Coronary artery (tissue), 2 donors: ENCODE measurements around the gene HEG1.

ENCODE experiments used
- DNase-seq: peaks from one replicate; pipeline ENCODE4 v3.0.0-alpha.2; 2017; ENCODE audit warnings: low spot score
- H3K27ac ChIP-seq, 2 donors: fragments of 200-600 bp; sonication (generic); one replicate each; pipeline ENCODE4 v1.5.1; 2016 to 2019
- H3K4me3 ChIP-seq: fragments of 200-600 bp; sonication (generic); 2 replicates; pipeline ENCODE4 v1.5.1; 2016; ENCODE audit warnings: mild to moderate bottlenecking, moderate library complexity
- CTCF ChIP-seq: fragments of 200-600 bp; sonication (generic); IDR thresholded peaks from one replicate; pipeline ENCODE4 v1.5.1; 2019; ENCODE audit warnings: antibody characterized with exemption

Gene HEG1

GRCh38 chr3:125032100-125032643 is 23.6 kb downstream of the HEG1 start:
- DNase-seq: no peak
- TF ChIP-seq CTCF: no peak
- Histone ChIP-seq H3K27ac (no peak overlapping the region), H3K4me3 (no peak overlapping the region)

GRCh38 chr3:125031544-125031943 is 24.3 kb downstream of the HEG1 start:
- no peak for TF ChIP-seq CTCF

DNA sequence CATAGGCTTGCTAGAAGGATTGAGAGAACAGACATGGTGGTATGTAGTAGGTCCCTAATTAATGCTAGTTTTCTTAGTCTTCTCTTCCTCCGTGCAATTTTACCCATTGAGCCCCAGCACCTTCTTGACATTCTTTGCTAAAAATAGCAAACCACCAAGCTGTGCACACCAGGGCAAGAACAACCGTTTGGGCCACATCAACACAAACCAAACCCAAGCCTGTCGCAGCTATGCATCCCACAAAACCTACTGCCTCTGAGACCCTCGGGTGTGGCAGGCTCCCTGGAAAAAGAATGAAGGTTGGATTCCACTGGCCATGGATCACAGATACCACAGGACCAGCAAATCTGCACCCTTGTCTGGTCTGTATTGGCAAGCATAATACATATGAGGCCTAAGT is 27.1 kb downstream of the HEG1 start:
- H3K27ac ChIP-seq: no peak overlapping the region
- TF ChIP-seq CTCF: no peak
- no peak overlapping the region for H3K4me3 ChIP-seq
- no peak for DNase-seq

More at GRCh38 chr3:125031544-125031943, 24.3 kb downstream of the HEG1 start:
- no peak overlapping the region for H3K27ac ChIP-seq
- DNase-seq: no peak
- H3K4me3 ChIP-seq: no peak overlapping the region

- no peak for DNase-seq
- Histone ChIP-seq H3K27ac (no peak overlapping the region), H3K4me3 (no peak overlapping the region)
- TF ChIP-seq CTCF: no peak
These were observed 30.2 kb downstream of the HEG1 start for GRCh38 chr3:125025642-125026041.

DNA sequence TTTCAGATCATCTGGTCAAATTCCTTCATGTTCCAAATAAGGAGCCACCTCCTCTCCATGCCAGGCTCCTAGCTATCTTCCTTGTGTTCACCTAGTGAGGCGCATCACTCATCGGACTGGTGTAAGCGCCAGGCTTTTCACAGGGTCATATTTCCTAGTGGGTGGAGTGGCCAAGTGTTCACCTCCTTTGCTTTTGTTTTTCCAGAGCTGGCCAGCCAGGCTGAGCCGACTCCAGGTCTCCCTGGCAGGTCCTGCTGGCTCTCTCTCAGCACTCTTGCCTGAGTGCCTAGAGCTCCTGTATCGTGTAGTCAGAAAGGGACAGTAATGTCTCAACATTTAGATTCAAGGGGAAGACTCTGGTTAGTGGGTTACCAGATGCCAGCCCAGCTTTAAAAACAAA is 31.0 kb downstream of the HEG1 start:
- no peak for TF ChIP-seq CTCF
- no peak overlapping the region for H3K4me3 ChIP-seq
- H3K27ac ChIP-seq: peak overlapping the region in 1 of 2 donors; percentile 17
- DNase-seq: no peak

DNA sequence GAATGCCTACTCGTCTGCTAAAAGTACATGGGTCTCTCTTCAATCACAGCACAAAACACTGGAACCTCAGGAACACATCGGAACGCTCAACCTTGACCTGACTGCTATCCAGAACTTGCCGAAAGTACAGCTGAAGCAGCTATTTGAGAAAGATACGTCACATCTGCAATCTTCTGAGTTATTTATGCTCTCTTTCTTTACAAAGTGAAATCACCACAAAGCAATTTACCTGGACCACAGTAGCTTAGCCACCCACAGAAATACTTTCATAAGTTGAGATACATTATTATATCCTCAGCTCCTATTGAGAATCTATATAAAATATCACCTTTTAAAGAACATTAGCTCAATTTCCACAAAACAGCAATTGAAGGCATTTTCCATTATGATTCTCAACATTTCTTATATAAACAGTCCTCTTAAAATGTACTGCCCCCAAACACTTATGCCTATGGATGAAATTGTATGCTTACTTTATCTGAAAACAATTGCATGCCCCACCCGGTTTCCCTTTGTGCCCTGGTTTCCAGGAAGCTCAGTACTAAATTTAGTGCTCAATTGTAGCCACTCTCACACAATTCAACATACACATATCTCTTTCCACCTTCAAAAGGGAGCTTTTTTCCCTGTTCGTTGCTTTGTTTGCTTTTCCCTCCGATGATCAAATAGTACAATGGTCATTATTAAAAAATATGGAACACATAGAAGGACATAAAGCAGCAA is 31.8 kb downstream of the HEG1 start:
- no peak overlapping the region for H3K4me3 ChIP-seq
- no peak for TF ChIP-seq CTCF
- no peak overlapping the region for H3K27ac ChIP-seq
- no peak for DNase-seq

DNA sequence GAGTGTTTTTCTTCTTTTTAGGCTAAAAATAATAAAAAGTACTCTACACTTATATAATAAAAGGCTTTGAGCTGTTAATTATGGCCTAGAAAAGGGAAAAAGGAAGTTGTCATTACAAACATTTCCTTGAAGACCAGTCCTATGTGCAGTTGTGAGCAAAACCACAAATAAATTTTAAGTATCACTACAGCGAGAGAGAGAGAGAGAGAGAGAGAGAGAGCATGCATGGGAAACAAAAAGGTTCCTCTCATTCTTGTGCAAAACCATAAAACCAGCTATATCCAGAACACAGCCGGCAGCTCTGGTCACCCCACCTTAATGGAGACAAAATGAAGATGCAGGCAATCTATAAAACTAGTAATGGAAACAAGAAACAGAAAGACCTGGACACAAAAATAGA is 33.6 kb downstream of the HEG1 start:
- DNase-seq: no peak
- Histone ChIP-seq H3K4me3 (no peak overlapping the region), H3K27ac (no peak overlapping the region)
- TF ChIP-seq CTCF: no peak
